GM19467 (cell line): ENCODE measurements around the gene RCN2.

ENCODE experiments used
- ATAC-seq: cut with Tn5 transposase; IDR thresholded peaks from one replicate; pipeline ENCODE4 v1.9.1; 2021; ENCODE audit warnings: mild to moderate bottlenecking, moderate library complexity; ENCODE audit not compliant: unreplicated experiment

Gene RCN2

DNA sequence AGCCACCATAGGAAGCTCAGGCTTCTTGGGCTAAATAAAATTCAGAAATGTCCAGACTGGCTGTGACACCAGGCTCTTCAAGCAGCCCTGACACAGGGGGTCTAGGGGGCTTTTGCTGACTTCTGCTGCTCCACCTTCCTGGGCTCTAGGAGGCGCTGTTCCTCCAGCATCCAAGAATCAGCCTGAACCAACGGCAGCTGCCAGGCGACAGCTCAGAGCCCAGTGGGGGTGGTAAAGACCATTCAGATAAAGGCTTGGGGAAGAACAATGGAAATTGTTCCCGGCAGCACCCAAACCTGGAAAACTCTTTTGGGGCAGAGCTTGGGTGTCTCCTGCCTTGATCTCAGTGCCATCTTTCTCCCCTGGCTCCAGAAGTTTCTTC lies 41.8 kb downstream of the RCN2 start:
- ATAC-seq, result no peak

DNA sequence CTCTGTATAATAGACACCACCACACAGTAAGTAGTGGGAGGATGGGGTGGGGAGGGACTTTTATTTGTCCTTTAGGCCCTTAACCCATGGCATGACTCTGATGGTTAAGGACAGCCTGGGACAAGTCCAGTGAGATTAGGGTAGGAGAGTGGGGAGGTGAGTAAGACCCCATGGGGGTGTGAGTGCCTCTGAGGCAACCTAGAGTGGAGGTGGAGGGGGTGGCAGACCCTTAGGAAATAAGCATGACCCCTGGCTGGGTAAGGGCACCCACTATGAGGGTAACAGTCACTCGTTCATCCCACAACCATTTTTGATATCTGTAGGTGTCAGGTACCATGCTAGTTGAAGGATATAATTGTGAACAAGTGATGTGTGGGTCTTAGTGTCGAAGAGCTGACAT lies 42.4 kb downstream of the RCN2 start:
- ATAC-seq, result no peak

GRCh38 chr15:76974456-76975036 lies 43.0 kb downstream of the RCN2 start:
- no peak for ATAC-seq

- ATAC-seq, result no peak
Observed at GRCh38 chr15:76976141-76976540, 44.6 kb downstream of the RCN2 start.

GRCh38 chr15:76976572-76977270 lies 45.2 kb downstream of the RCN2 start:
- ATAC-seq, result no peak

- no peak for ATAC-seq
Observed at GRCh38 chr15:76978522-76979330, 47.2 kb downstream of the RCN2 start.

GRCh38 chr15:76979331-76979925 lies 47.9 kb downstream of the RCN2 start:
- ATAC-seq, result no peak

GRCh38 chr15:76979996-76980520 lies 48.5 kb downstream of the RCN2 start:
- no peak for ATAC-seq

DNA sequence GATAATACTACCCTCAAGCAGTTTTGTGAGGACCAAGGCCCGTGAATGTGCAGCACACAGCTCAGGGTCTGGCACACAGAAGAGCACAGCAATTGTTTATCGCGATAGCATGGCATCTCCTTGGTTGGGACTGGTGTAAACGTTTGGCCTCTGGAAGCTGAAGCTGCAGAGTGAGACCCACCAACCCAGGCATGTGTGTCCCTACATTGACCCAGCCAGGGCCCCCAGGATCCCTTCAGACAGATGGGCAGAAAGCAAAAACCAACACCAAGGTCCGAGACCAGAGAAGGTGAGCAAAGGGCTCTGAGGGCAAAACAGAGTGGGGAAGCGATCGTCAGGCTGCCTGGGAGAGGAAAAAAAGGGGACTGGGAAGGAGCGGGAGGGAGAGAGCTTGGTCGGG lies 50.8 kb downstream of the RCN2 start:
- no peak for ATAC-seq

GRCh38 chr15:76982756-76983155 lies 51.2 kb downstream of the RCN2 start:
- no peak for ATAC-seq

GRCh38 chr15:76983590-76984375 lies 52.2 kb downstream of the RCN2 start:
- ATAC-seq, result no peak

DNA sequence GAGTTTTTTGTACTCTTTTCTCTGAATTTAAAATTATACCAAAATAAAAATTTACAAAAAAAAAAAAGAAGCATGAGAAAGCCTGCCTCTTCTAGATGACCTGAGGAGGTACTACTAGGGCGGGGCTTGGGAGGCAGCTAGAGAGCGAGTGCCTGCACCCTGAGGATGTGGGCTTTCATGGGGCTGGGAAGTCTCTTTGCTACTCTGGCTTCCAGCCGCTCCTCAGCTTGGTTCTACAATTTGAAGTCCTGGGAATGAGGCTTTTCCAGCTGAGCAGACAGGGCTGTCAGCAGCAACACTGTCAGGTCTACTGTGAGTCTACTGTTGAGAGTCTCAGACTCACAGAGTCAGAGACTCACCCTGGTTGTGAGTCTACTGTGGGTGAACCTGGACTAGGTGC lies 55.2 kb downstream of the RCN2 start:
- no peak for ATAC-seq

DNA sequence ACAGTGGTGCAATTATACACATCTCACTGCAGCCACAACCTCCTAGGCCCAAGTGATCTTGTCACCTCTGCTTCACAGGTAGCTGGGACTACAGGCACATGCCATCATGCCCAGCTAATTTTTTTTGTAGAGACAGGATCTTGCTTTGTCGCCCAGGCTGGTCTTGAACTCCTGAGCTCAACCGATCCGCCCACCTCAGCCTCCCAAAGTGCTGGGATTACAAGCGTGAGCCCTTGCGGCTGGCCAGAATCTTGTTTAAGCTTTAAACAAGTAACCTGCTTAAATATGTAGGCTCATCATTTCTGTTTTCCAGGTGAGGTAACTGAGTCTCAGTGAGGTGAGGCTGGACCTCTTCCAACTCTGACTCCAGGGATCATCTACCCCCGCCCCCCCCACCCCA lies 55.7 kb downstream of the RCN2 start:
- ATAC-seq, result no peak

GRCh38 chr15:76987896-76988860 lies 56.6 kb downstream of the RCN2 start:
- peak; percentile 61 for ATAC-seq

GRCh38 chr15:76988867-76989780 lies 57.6 kb downstream of the RCN2 start:
- peak; percentile 16 for ATAC-seq

DNA sequence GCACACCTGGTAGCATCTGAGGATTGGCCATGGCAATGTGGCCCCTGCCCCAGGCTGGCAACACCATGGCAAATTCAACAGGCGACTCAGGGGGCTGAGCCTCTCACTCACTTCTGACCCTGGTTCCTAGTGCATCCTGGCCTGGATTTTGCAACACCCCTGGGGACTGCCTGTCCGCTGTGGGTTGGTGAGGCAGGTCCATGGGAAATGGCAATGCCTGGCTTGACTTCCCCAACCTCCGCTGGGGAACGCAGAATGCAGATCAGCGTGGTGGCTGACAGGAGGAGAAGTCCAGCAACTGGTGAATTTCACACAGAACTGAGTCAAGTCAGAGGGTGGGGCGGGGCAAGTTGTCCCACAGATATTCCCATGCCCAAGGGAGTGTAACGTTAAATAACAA lies 59.5 kb downstream of the RCN2 start:
- no peak for ATAC-seq

GRCh38 chr15:76991741-76992645 lies 60.4 kb downstream of the RCN2 start:
- no peak for ATAC-seq
